Activated CD4-positive, alpha-beta memory T cell treated with anti-CD3 and anti-CD28 coated beads, Interleukin-2, amount 10 ng/mL, durations not matched to agents 7 days and 5 days (primary cell): ENCODE data around the gene ABCC6. TPM values are rescaled to one million over a fixed set of nuclear protein-coding genes. Genes with fewer than 3 reads are reported as not detected.
"Not testable (repeated sequence)": the region's sequence is repeated elsewhere in the genome, so short reads cannot be mapped to it uniquely, and the experiment has no call there.

ENCODE experiments used
- CTCF ChIA-PET: fragments of 350-600 bp; sonication (Branson Sonifier 250); formaldehyde crosslinking; loops from one replicate; lab custom pipeline; 2021; ENCODE audit warnings: antibody characterized with exemption, inconsistent platforms; lab: Charles Lee
- POLR2A ChIA-PET: fragments of 350-600 bp; sonication (Branson Sonifier 250); formaldehyde crosslinking; loops from one replicate; lab custom pipeline; 2021; ENCODE audit warnings: antibody characterized with exemption; lab: Charles Lee
- DNase-seq: peaks from one replicate; pipeline ENCODE4 v3.0.0-alpha.2; 2020
- H3K27ac Mint-ChIP-seq: one replicate; pipeline ENCODE4 v1.8.0; 2021; ENCODE audit warnings: mild to moderate bottlenecking, mixed read lengths
- H3K27me3 Mint-ChIP-seq: one replicate; pipeline ENCODE4 v1.8.0; 2021; ENCODE audit warnings: mixed read lengths
- H3K36me3 Mint-ChIP-seq: one replicate; pipeline ENCODE4 v1.8.0; 2021; ENCODE audit warnings: low read depth, mixed read lengths
- H3K4me1 Mint-ChIP-seq: one replicate; pipeline ENCODE4 v1.8.0; 2021; ENCODE audit warnings: mixed read lengths
- H3K4me3 Mint-ChIP-seq: one replicate; pipeline ENCODE4 v1.8.0; 2021; ENCODE audit warnings: mild to moderate bottlenecking, mixed read lengths
- H3K9me3 Mint-ChIP-seq: one replicate; pipeline ENCODE4 v1.8.0; 2021; ENCODE audit warnings: mixed read lengths
- total RNA-seq, 2 experiments: library from RNA; stranded (reverse); gene quantifications; one replicate each; pipeline ENCODE4 v1.2.3, GENCODE V29; 2021

Gene ABCC6
- total RNA-seq = under 1 TPM in 1 of 2 experiments, not detected in 1; 0.05 TPM

DNA sequence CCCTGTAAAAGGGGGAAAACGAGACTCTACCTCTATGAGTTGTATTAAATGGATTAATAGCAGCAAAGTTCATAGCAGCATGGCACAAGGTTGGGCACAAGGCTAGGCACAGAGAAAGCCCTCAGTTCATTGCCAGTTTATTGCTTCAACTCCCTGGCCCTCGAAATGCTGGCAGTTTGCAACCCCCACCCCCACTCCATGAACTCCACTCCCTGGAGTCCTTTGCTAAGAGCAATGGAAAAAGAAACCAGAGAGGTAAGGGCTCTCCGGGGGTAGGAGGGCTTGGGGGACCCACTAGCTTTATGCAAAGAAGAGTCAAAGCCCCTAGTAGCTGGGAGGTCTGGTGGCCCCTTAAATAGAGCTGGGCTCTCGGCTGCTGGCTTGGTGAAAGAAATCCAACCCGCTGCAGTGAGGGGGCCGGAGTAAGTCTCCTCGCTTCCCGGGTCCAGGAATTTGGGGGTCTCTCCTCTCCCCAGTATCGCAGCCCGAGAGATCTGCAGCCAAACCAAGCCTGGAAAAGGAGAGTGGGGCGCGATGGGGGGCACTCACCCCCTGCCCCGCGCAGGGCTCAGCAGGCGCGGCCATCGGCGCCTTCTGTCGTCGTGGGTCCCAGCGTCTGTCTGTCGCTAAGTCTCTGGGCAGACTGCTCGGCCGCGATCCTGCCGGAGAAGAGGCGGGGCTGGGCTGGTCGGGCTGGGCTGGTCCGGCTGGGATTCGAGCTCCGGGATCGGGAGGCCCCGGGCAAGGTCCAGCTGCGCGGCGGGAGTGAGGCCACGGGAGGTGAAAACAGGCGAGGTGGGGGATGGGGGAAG lies at the start of gene ABCC6:
Gene ABCC6, minus strand, starts transcription at position 645 of the 812 bp plus-strand sequence. Its CDS starts 60 bp downstream, at position 585.
- H3K4me3 Mint-ChIP-seq, POLR2A ChIA-PET, H3K4me1 Mint-ChIP-seq, H3K27me3 Mint-ChIP-seq, DNase-seq, H3K27ac Mint-ChIP-seq, H3K9me3 Mint-ChIP-seq, CTCF ChIA-PET, H3K36me3 Mint-ChIP-seq: not testable (repeated sequence)

DNA sequence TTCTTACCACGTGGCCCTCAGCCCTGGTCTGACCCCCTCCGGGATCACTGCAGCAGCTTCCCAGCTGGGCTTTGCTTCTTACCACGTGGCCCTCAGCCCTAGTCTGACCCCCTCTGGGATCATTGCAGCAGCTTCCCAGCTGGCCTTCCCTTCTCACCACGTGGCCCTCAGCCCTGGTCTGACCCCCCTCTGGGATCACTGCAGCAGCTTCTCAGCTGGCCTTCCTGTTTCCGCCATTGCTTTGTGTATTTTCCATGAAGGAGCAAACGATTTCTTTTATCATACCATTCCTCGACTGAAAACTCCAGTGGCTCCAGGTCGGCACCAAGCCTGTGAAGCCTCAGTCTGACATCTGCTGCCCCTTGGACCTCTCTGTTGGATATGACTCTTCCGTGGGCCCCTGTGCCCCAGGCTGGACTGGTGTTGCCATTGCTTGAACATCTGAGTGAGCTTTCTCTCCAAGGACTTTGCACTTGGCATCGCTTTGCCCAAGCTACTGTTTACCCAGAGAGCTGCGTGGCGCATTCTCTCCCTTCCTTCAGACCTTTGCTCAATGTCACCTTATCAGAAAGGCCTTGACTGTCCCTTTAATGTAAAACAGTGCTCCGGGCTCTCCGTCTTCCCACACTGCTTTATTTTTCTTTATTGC lies 49.4 kb upstream of the ABCC6 start:
- H3K27me3 Mint-ChIP-seq, CTCF ChIA-PET, H3K36me3 Mint-ChIP-seq, DNase-seq, H3K4me1 Mint-ChIP-seq, H3K4me3 Mint-ChIP-seq, H3K9me3 Mint-ChIP-seq, POLR2A ChIA-PET, H3K27ac Mint-ChIP-seq: not testable (repeated sequence)

DNA sequence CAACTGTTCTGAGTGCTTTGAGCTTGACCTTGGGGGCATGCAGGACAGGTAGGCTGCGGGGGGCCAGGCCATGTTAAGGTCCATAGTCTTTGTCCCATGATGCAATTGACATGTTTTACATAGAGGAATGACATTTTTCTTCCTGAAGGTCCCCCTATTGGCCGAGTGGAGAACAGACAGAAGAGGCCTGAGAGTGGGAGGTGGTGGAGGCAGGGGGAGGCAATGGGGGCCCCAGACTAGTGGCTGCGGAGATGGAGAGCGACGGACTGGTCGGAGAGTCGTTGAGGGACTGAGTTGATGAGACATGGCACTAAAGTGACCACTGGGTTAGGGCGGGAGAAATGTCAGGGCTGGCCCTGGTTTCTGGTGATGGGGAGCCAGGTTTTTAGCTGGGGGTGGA lies 48.4 kb upstream of the ABCC6 start:
- H3K9me3 Mint-ChIP-seq, POLR2A ChIA-PET: not testable (repeated sequence)

DNA sequence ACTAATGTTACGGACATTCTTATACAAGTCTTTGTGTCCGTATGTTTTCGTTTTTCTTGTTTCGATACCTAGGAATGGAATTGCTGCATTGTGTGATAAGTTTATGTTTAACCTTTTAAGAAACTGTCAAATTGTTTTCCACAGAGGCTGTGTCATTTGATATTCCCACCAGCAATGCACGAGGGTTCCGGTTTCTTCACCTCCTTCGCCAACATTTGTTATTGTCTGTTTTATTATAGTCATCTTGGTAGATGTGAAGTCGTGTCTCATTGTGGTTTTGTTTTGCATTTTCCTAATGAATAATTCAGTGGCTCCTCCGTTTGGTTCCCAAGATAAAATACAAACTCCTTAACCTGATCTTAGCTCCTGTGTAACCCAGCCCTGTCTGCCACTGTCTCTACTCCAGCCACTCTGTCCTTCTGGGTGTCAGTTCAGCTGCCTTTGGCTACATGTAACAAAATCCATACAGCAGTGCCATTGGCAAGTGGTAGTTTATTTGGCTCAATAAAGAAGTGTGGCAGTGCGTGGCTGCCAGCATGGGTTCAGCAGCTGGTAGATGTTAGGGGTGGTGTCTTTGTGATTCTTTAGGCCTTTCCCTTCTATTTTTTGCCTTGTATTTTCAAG lies 45.0 kb upstream of the ABCC6 start:
- H3K27ac Mint-ChIP-seq, H3K4me1 Mint-ChIP-seq, CTCF ChIA-PET, H3K27me3 Mint-ChIP-seq, DNase-seq, H3K36me3 Mint-ChIP-seq, H3K9me3 Mint-ChIP-seq, H3K4me3 Mint-ChIP-seq, POLR2A ChIA-PET: not testable (repeated sequence)

More for the DNA sequence above, 48.4 kb upstream of the ABCC6 start:
- DNase-seq, CTCF ChIA-PET, H3K27ac Mint-ChIP-seq, H3K4me1 Mint-ChIP-seq, H3K36me3 Mint-ChIP-seq, H3K4me3 Mint-ChIP-seq, H3K27me3 Mint-ChIP-seq: not testable (repeated sequence)

DNA sequence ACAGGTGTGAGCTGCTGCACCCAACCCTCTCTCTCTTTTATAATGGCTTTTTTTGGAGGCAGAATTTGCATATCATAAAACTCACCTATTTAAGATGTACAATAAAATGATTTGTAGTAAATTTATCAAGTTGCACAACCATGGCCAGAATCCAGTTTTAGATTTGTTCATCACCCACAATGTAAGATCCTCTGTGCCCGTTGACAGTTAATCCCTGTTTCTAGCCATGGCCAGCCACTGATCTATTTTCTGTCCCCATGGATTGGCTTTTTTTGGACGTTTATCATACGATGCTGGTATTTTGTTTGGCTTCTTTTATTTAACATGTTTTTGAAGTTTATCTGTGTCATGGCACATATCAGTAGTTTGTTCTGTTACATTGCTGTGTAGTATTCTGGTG lies 44.4 kb upstream of the ABCC6 start:
- H3K27ac Mint-ChIP-seq, H3K9me3 Mint-ChIP-seq, H3K4me1 Mint-ChIP-seq, H3K4me3 Mint-ChIP-seq, DNase-seq, POLR2A ChIA-PET, CTCF ChIA-PET, H3K36me3 Mint-ChIP-seq, H3K27me3 Mint-ChIP-seq: not testable (repeated sequence)

DNA sequence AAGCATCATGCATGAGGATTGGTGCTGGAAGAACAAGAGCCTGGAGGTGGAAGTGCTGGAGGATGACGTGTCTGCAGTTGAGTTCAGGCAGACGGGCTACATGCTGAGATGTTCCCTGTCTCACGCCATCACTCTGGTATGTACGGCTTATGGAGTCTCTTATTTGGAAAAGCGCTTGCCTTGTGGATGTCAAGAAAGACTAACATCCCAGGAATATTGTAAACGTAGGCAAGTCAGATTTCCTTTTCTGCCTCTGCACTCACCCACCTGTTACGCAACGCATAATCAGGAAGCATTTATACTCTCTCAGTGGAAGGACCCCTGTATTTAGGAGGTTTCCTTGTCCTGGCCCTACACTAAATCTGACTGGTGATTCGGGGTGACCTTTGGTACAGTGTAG lies 41.8 kb upstream of the ABCC6 start:
- H3K27me3 Mint-ChIP-seq, H3K9me3 Mint-ChIP-seq, H3K27ac Mint-ChIP-seq, DNase-seq, CTCF ChIA-PET, H3K4me3 Mint-ChIP-seq, POLR2A ChIA-PET, H3K36me3 Mint-ChIP-seq, H3K4me1 Mint-ChIP-seq: not testable (repeated sequence)

DNA sequence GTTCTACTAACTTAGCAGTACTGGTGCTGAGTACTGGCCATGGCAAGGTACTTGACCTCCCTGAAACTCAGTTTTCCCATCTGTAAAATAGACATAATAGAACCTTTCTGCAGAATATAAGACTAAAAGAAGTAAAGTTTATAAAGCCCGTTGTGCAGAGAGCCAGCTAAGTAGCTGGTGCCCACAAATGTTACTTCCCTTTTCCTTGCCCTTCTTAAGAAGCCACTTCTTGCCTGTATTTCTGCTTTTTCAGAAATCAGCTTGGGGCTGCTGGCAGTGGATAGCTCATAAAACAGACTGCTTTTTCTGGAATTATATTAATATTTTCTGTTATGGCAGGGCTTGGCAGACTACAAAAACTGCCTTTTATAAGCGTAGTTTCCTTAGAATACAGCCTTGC lies 40.7 kb upstream of the ABCC6 start:
- CTCF ChIA-PET, POLR2A ChIA-PET, H3K27ac Mint-ChIP-seq, H3K4me1 Mint-ChIP-seq, H3K4me3 Mint-ChIP-seq, H3K9me3 Mint-ChIP-seq, H3K36me3 Mint-ChIP-seq, H3K27me3 Mint-ChIP-seq, DNase-seq: not testable (repeated sequence)

DNA sequence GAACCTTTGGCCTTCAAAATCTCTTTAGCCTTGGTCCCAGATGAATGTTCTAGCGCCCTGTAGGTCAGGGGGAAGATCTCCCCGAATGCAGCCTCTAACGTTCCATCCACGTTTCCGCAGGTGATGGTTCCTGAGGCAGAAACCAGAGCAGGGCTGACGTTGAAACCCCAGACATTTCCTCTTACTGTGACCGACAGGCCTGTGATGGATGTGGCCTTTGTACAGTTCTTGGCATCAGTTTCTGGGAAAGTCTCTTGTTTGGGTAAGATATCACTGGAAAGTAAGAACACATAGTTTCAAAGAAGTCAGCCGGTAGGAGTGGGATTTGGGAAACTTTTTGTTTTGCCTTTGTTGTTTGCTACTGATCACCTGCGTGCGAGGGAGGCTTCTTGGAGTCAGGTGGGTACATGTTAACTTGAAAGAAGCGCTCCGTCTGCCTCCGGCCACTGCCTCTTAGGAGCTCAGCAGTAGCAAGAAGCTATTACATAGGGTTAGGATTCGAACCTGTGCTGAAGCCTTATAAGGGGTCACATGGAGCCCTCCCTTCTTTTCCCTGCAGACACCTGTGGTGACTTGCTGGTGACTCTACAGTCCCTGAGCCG lies 39.8 kb upstream of the ABCC6 start:
- CTCF ChIA-PET, H3K36me3 Mint-ChIP-seq, POLR2A ChIA-PET, H3K9me3 Mint-ChIP-seq, DNase-seq, H3K27ac Mint-ChIP-seq, H3K4me3 Mint-ChIP-seq, H3K4me1 Mint-ChIP-seq, H3K27me3 Mint-ChIP-seq: not testable (repeated sequence)

DNA sequence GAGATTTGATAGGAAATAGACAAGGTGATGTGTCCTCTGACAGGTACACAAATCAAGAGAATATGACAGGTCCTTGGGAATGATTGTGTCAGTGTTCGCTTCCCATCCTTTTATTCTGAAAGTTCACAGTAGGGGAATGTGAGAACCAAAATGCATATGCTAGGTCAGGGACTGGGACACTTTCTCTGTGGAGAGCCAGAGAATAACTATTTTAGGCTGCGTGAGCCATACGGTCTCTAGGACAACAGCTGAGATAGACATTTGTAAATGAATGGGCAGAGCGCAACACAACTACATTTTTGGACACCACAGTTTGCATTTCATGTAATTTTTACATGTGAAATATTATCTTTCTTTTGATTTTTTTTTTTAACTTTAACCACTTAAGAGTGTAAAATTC lies 36.7 kb upstream of the ABCC6 start:
- H3K27ac Mint-ChIP-seq, DNase-seq, POLR2A ChIA-PET, H3K27me3 Mint-ChIP-seq, H3K36me3 Mint-ChIP-seq, H3K9me3 Mint-ChIP-seq, CTCF ChIA-PET, H3K4me1 Mint-ChIP-seq, H3K4me3 Mint-ChIP-seq: not testable (repeated sequence)

DNA sequence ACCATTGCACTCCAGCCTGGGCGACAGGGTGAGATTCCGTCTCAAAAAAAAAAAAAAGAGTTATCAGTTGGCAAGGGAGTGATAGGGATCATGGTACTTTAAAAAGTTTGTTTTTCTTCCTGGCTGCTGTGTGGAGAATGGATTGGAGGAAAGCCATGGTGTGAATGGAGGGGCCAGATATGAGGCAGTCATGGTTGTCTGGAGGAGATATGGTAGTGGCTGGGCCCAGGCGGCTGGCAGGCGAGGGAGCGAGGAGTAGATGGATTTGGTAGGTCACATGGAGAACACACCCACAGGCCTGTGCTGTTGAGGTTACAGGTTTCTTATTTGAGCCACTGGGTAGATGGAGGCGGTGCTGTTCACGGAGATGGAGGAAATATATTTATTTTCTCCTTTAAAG lies 35.5 kb upstream of the ABCC6 start:
- CTCF ChIA-PET, H3K9me3 Mint-ChIP-seq, H3K4me1 Mint-ChIP-seq, H3K4me3 Mint-ChIP-seq, H3K27ac Mint-ChIP-seq, H3K27me3 Mint-ChIP-seq, H3K36me3 Mint-ChIP-seq, POLR2A ChIA-PET, DNase-seq: not testable (repeated sequence)

DNA sequence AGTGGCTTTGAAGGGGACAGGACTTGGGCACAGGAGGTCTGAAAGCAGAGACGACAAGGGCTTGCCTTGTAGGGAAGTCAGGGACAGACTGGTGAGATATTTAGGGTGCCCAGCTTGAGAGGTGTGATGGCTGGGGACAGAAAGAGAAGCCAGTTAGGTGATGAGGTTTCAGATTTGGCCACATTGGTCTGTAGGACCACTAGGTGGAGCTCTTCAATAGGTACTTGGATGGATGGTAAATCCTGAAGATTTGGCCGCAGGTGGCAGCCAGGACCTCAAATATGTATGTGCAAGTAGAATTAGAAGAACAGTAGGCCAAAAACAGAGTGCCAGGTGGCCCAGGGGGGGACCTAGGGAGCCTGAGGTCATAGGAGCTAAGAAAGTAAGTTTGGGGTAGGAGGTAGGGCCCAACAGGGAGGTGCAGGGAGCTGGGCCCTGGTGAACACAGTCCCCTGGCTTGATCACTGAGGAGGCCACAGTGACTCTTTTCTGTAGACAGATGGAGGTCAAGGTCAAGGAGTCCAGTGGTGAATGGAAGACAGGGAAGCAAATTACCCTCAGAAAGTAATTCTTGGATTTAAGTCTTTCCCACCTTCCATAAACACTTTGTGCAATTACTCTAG lies 34.1 kb upstream of the ABCC6 start:
- H3K4me1 Mint-ChIP-seq, H3K4me3 Mint-ChIP-seq, POLR2A ChIA-PET, H3K9me3 Mint-ChIP-seq, H3K27ac Mint-ChIP-seq, H3K36me3 Mint-ChIP-seq, CTCF ChIA-PET, DNase-seq, H3K27me3 Mint-ChIP-seq: not testable (repeated sequence)

DNA sequence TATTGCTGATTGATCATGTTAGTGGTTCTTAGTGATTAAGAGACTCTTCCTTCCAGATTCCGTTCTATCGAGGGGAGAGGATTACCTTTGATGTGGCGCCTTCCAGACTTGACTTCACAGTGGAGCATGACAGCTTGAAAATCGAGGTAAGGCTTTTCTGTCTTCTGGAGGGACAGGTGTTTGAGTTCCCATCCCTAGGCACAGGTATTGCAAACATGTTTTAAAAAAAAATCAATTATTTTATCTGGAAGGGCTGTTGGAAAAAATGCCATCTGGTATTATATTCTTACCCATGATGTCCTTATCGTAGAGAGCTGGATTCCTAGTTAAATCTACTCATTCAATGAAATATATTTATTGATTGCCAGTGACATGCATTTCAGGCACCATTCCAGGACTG lies 29.1 kb upstream of the ABCC6 start:
- POLR2A ChIA-PET, H3K36me3 Mint-ChIP-seq, H3K4me1 Mint-ChIP-seq, H3K27ac Mint-ChIP-seq, H3K4me3 Mint-ChIP-seq, DNase-seq, H3K9me3 Mint-ChIP-seq, H3K27me3 Mint-ChIP-seq, CTCF ChIA-PET: not testable (repeated sequence)

DNA sequence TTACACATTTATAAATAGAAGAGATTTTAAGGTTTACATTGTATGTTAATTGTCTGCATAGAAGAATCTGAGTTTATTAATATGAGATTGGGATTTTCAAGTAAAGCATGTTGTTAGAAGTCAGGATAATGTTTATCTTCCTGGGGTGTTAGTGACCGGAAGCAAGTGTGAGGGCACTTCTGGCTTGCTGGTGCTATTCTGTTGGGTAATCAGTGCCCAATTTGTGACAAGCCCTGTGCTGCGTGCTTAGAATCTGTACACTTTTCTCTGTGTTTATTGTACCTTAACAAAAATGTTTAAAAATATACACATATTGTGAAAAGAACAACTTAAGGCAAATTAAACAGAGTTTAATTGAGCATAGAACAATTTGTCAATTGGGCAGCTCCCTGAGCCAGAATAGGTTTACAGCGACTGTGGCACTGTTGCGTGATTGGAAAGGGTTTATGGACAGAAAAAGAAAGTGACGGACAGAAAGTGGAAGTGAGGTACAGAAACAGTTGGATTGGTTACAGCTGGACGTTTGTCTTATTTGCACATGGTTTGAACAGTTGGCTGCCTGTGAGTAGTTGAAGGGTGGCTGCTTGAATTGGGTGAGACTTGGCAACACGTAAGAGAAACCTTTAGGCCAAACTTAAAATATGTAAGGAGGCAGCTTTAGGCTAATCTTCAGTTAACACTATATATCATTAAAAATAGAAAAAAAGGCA lies 26.5 kb upstream of the ABCC6 start:
- H3K9me3 Mint-ChIP-seq, H3K27ac Mint-ChIP-seq, H3K36me3 Mint-ChIP-seq, H3K4me3 Mint-ChIP-seq, H3K27me3 Mint-ChIP-seq, H3K4me1 Mint-ChIP-seq, DNase-seq, POLR2A ChIA-PET, CTCF ChIA-PET: not testable (repeated sequence)
